GM19328 (cell line): ENCODE measurements around the gene C2orf72.
"Not testable (repeated sequence)": the region's sequence is repeated elsewhere in the genome, so short reads cannot be mapped to it uniquely, and the experiment has no call there.

ENCODE experiments used
- ATAC-seq: cut with Tn5 transposase; IDR thresholded peaks from one replicate; pipeline ENCODE4 v1.9.1; 2021; ENCODE audit warnings: mild to moderate bottlenecking, moderate library complexity; ENCODE audit not compliant: unreplicated experiment

Gene C2orf72

DNA sequence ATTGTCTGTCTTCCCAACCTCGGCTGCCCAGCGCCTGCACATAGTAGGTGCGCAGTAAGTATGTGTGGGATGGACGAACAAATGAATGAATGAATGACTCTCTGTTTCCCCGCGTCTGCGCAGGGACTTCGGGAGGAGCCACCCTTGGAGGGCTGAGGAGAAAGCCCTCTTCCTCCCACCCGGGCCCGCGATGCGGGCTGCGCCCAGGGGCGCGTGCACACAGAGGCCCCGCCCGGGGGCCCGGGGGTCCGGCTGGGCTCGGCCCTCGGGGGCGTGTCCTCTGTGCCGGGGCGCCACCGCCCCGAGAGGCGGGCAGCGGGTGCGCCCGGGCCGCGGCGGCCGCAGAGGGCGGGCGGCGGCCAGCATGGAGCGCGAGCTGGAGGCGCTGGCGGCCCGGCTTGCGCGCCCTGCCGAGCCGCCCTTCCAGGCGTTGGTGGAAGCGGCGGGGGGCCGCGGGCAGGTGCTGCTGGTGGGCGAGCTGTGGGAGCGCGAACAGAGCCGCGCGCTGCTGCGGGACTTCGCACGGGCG is at the start of gene C2orf72:
C2orf72 (plus strand) TSS at position 322 of the 529 bp plus-strand sequence; CDS start at position 365, 43 bp downstream.
- no peak for ATAC-seq

DNA sequence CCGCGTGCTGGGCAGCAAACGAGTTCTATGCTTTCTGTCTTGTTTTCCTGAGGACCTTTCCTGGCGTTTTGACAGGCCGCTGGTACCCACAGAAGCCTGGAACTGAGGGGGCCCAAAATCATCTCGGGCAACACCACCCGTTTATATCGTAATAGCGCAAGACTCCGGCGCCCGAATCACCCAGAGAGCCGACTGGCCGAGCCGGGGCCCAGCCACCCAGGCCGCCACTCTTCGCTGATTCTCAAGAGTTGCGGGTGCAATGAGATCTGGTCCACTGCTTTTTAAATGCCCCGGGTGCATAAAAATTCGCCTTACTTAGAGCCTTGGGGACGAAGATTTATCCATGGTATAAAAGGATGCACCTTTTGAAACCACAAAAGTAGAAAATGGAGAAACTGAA is 47.6 kb upstream of the C2orf72 start:
- ATAC-seq, result no peak

DNA sequence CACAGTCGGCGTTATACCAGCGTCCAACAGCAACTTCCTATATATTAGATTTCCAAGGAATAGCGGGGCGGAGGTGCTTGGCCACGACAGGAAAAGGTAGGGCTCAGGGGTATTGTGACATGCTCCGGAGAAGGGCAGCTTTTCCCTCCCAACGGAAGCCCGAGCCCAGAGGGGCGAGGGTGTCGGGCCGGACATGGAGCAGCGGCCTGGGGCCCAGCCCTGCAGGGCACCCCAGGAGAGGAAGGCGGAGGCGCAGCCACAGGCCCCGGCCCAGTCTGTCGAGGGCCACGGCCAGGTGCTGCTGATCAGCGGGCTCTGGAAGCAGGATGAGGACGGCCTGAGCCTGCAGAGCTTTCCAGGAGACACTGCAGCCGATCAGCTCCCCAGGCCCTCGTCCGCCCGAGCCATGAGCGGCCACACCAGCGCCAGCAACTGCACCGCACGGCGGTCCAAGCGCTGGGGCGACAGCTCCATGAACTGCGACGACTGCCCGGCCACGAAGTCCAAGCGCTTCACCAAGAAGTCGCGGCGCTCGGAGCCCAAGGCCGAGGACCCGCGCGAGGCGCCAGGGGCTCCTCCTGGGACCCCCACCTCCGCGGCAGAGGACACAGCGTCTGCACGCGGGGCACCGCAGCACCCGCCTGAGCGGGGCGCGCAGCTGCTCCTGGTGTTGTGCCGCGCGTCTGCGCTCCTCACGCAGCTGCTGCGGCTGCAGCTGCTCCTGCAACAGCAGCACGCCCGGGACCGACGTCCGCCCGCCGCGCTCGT is 47.0 kb upstream of the C2orf72 start:
- ATAC-seq, result no peak

DNA sequence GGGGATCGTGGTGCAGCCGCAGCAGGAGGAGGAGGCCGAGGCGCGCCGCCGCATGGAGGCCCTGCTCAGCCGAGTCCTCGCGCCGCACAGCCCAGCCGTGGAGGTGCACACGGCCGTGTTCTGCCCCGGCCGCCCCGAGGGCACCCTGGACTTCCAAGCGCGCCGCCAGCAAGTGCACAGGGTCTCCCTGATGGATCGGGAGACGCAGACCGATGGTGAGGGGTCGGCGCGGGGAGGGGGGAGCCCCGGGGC is 46.5 kb upstream of the C2orf72 start:
- ATAC-seq, result no peak

- no peak for ATAC-seq
Observed at GRCh38 chr2:230991598-230991997, 45.7 kb upstream of the C2orf72 start.

DNA sequence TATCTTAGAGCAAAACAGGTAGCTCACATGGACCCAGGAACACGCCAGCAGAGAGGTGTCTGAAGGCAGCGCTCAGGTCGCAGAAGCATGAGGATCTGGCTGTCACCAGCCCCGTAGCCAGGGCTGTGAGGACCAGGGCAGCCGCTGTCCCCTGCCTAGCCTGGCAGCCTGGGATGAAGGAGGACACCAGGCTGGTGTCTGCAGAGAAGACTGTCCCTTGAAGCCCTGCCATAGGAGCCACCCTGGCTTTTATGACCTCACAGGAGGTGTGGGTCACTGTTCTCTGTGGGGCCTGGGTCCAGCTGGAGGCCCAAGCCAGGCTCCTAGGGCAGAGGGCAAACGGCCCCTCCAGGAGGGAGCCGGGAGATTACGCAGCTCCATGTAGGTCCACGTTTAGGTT is 41.5 kb upstream of the C2orf72 start, which contains the start of gene SPATA3:
SPATA3 (plus strand) TSS at position 301 of the 400 bp plus-strand sequence. CDS start 113 bp downstream, outside the sequence.
- ATAC-seq, result no peak

- no peak for ATAC-seq
Observed at GRCh38 chr2:230996661-230997060, 40.7 kb upstream of the C2orf72 start.

- ATAC-seq, result no peak
Observed at GRCh38 chr2:230998882-230999281, 38.4 kb upstream of the C2orf72 start.

- no peak for ATAC-seq
Observed at GRCh38 chr2:230999477-230999876, 37.8 kb upstream of the C2orf72 start.

- no peak for ATAC-seq
Observed at GRCh38 chr2:231000211-231000904, 37.0 kb upstream of the C2orf72 start.

DNA sequence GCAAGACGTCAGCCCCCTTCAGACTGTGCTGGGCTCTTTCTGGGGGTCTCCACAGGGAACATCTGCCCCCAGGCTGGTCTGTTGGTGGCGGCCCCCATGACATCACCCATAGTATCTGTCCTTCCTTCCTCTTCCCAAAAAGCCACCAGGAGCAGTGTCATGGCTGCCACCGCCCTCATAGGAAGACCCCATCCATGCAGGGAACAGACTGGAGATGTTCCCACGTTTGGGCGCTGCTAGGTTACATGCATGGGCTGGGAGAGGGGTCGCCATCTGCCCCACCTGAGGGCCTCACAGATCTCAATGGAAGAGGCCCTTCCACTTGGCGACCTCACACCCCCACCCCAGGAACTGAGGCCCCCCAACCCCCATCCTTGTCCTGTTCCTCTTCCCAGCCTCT is 36.3 kb upstream of the C2orf72 start:
- no peak for ATAC-seq

GRCh38 chr2:231001921-231002320 is 35.4 kb upstream of the C2orf72 start:
- ATAC-seq, result no peak

DNA sequence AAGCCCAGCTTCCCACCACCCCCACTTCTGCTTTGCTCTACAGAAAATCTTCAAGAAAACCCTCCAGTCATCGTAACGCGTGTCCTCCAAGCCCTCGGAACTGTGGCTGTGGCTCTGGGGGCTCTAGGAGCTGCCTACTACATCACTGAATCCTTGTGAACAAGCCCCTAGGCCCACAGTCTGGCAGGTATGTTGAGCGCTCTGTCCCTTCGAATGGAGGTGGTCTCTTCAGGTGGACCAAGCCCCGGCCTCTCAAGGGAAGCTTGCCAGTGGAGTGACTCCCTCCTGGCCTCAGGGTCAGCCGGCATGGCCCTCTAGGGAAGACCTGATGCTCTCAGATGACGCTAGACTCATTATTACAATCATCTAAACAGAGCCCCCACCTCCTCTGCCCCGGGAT is 34.7 kb upstream of the C2orf72 start:
- ATAC-seq, result no peak

DNA sequence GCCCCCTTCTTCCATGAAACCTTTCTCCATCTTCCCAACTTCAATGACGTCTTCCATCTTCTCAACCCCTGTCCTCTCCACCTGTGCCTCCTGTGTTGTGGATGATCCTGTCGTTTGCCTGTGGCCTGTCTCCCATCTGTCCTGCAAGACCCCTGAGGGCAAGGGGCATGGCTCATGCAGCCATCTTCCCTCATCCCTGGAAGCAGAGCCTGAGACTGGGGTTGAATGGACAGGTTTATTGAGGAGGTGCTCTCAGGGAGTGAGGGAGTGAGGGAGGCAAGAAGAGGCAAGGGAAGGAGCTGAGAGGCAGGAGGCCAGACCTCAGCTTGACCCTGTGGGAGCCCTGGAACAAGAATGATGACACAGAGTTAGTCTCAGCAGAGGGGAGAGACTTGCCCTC is 34.1 kb upstream of the C2orf72 start:
- no peak for ATAC-seq

DNA sequence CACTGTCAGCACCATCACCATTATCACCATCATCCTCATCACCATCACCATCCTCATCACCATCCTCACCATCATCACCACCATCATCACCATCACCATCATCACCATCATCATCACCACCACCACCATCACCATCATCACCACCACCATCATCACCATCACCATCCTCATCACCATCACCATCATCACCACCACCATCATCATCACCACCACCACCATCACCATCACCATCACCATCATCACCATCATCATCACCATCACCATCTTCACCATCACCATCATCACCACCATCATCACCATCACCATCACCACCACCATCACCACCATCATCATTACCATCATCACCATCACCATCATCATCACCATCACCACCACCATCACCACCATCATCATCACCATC is 32.4 kb upstream of the C2orf72 start:
- ATAC-seq, result not testable (repeated sequence)

DNA sequence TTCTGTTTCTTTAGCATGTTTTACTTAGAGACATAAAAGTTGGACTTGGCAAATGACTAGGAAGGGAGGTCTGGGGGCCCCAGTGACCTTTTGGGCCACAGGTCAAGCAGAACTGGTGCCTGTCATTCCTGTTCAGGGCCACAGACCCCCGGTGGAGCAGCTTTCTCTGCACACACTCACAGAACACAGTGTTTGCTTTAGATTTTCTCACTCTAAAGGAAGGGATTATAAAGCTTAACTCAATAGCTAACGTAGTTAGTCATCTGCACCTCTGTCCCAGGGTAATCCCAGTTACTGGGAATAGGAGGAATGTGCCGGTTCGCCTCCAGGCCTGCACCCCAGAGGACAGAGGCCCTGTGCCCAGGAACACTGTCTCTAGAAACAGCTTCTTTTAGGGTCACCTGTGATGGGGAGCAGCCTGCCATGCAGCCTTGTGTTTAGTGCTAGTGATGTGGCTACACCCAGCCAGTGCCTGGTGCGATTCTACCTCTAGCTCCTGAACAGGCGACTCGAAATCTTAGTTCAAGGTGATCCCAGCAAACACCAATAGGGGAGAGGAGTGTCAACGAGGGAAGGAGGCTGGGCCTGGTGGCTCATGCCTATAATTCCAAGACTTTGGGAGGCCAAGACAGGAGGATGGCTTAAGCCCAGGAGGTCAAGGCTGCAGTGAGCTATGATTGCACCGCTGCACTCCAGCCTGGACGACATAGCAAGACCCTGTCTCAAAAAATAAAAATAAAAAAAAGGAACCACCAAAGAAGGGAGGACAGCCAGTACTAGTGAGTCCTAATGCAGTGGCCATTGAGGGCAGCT is 29.8 kb upstream of the C2orf72 start:
- ATAC-seq, result no peak

DNA sequence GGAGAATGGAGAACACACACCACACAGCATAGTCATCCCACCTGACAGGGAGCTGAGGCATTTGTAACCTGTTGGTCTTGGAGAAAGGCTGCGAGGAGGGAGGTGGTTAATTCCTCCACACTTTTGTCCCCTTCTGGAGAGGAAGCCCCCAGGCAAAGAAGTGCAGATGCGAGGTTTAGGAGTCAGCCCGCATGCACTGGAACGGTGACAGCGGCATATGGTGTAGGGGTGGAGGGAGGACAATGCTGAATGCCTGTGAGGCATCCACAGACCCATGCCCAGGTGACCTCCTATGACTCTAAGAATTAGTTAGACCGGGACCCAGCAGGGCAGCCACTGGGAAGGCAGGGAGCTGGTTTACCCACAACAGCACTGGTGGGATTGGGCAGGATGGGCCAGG is 29.2 kb upstream of the C2orf72 start:
- no peak for ATAC-seq

- no peak for ATAC-seq
Observed at GRCh38 chr2:231009236-231009919, 27.9 kb upstream of the C2orf72 start.

DNA sequence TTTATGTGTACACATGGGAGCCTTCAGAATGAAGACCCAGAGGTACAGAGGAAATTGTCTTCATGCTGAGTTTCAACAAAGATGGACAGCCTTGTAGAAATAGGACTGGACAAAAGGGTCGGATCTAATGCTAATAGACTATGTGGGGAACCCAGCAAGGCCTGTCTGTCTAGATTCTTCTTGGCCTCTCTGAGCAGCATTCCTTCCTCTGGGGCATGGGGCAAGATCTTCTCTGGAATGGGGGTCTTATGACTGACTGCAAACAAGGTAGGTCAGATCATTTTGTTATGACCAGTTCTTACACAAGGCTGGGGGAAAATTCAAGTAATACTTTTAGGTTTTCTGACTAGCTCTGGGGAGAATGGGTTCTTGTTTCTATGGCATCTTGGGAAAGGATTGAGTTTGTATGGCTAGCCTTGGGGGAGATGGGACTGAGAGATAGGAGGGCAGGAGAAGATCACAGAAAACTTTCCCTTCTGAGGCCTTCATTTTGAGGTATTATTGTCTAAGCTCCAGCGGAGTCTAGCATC is 27.1 kb upstream of the C2orf72 start:
- no peak for ATAC-seq

- no peak for ATAC-seq
Observed at GRCh38 chr2:231011526-231011925, 25.8 kb upstream of the C2orf72 start.

- no peak for ATAC-seq
Observed at GRCh38 chr2:231012463-231012862, 24.9 kb upstream of the C2orf72 start.
